Astrocyte (in vitro differentiated cells and primary cell): ENCODE results near the gene TRNAU1AP. TPM values are rescaled to one million over a fixed set of nuclear protein-coding genes. Genes with fewer than 3 reads are reported as not detected.
A peak's percentile ranks its signal among the peaks of the same experiment; 100 is the strongest.

Source experiments
- DNase-seq: peaks from one replicate; pipeline ENCODE4 v3.0.0-alpha.2; 2010; ENCODE audit warnings: low read depth
- FAIRE-seq: peaks from 2 replicates; lab custom pipeline; 2011; peaks lifted over from hg19 to GRCh38; lab: Jason Lieb, UNC
- H2AFZ ChIP-seq: 2 replicates; pipeline ENCODE4 v1.6.0; 2012; ENCODE audit warnings: low read depth, low read length, inconsistent platforms
- H3K27ac ChIP-seq: 2 replicates; pipeline ENCODE4 v1.5.1; 2011; ENCODE audit warnings: low read depth, low read length, inconsistent platforms
- H3K27me3 ChIP-seq: 2 replicates; pipeline ENCODE4 v1.6.0; 2011; ENCODE audit warnings: low read length, inconsistent platforms; ENCODE audit not compliant: insufficient read depth
- H3K36me3 ChIP-seq: 2 replicates; pipeline ENCODE4 v1.5.1; 2011; ENCODE audit warnings: low read length, inconsistent platforms; ENCODE audit not compliant: insufficient read depth
- H3K4me1 ChIP-seq: 2 replicates; pipeline ENCODE4 v1.5.1; 2011; ENCODE audit warnings: low read length, inconsistent platforms; ENCODE audit not compliant: insufficient read depth
- H3K4me2 ChIP-seq: 2 replicates; pipeline ENCODE4 v1.6.0; 2012; ENCODE audit warnings: low read length, inconsistent platforms
- H3K4me3 ChIP-seq: 2 replicates; pipeline ENCODE4 v1.5.1; 2011; ENCODE audit warnings: low read depth, mild to moderate bottlenecking, low read length, inconsistent platforms; ENCODE audit not compliant: insufficient read depth
- H3K79me2 ChIP-seq: 2 replicates; pipeline ENCODE4 v1.6.0; 2012; ENCODE audit warnings: mild to moderate bottlenecking, low read length, inconsistent platforms; ENCODE audit not compliant: insufficient read depth
- H3K9ac ChIP-seq: 2 replicates; pipeline ENCODE4 v1.6.0; 2012; ENCODE audit warnings: mild to moderate bottlenecking, low read length, inconsistent platforms
- H3K9me3 ChIP-seq: 2 replicates; pipeline ENCODE4 v1.5.1; 2012; ENCODE audit warnings: low read depth, mild to moderate bottlenecking, low read length, inconsistent platforms; ENCODE audit not compliant: insufficient read depth
- H4K20me1 ChIP-seq: 2 replicates; pipeline ENCODE4 v1.6.0; 2012; ENCODE audit warnings: low read length, inconsistent platforms; ENCODE audit not compliant: insufficient read depth
- H3K27ac Mint-ChIP-seq: one replicate; pipeline ENCODE4 v1.8.0; 2021; ENCODE audit warnings: mild to moderate bottlenecking, mixed read lengths; ENCODE audit not compliant: unreplicated experiment
- H3K27me3 Mint-ChIP-seq: one replicate; pipeline ENCODE4 v1.8.0; 2021; ENCODE audit warnings: low read depth, mixed read lengths; ENCODE audit not compliant: unreplicated experiment
- H3K36me3 Mint-ChIP-seq: one replicate; pipeline ENCODE4 v1.8.0; 2021; ENCODE audit warnings: low read depth, mixed read lengths; ENCODE audit not compliant: unreplicated experiment
- H3K4me1 Mint-ChIP-seq: one replicate; pipeline ENCODE4 v1.8.0; 2021; ENCODE audit warnings: low read depth, mixed read lengths; ENCODE audit not compliant: unreplicated experiment
- H3K4me3 Mint-ChIP-seq: one replicate; pipeline ENCODE4 v1.8.0; 2021; ENCODE audit warnings: mild to moderate bottlenecking, moderate library complexity, mixed read lengths; ENCODE audit not compliant: unreplicated experiment
- H3K9me3 Mint-ChIP-seq: one replicate; pipeline ENCODE4 v1.8.0; 2021; ENCODE audit warnings: mild to moderate bottlenecking, mixed read lengths; ENCODE audit not compliant: unreplicated experiment
- CTCF ChIP-seq: IDR thresholded peaks from 2 replicates; pipeline ENCODE4 v1.5.1; 2011; ENCODE audit warnings: low read depth, mild to moderate bottlenecking, inconsistent platforms, low read length, moderate library complexity; ENCODE audit not compliant: insufficient read depth
- EZH2 ChIP-seq: IDR thresholded peaks from 2 replicates; pipeline ENCODE4 v1.6.1; 2012; ENCODE audit warnings: mild to moderate bottlenecking, low read length, inconsistent platforms; ENCODE audit not compliant: insufficient read depth
- total RNA-seq: library from RNA; stranded (reverse); gene quantifications from 2 replicates; pipeline ENCODE4 v1.2.1, GENCODE V29; 2021

TRNAU1AP gene
- total RNA-seq, 1 donor from 2014 or later: 21.7 TPM

DNA sequence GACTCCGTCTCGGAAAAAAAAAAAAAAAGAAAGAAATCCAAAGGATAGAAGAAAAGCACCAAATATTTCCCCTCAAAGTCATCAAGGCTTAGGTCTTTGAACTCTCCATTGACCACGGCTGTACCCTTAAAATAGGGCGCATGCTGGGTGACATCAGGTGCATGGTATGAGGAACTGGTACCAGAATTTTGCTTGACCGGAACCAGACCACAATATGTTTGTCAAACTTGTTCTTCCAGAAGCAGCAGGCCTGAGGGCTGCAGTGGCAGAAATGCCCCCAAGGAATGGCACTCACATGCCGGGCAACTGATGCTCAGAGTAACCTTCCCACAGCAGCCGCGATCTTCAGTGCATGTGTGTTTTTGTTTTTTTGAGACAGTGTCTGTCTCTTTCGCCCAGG lies 26.0 kb upstream of the TRNAU1AP start:
- no peaks in the 10 kb centered on the region for H3K4me1 ChIP-seq
- H3K79me2 ChIP-seq: peaks cover 70% of the 10 kb centered on the region
- H3K4me2 ChIP-seq: peak overlapping the region; percentile 25
- Mint-ChIP-seq H3K27me3 (no peaks in the 10 kb centered on the region), H3K36me3 (peaks cover 12% of the 10 kb centered on the region), H3K4me3 (peak overlapping the region; percentile 40), H3K4me1 (peaks cover 3% of the 10 kb centered on the region), H3K9me3 (no peaks in the 10 kb centered on the region), H3K27ac (no peak overlapping the region)
- DNase-seq: peak; percentile 36
- H3K27ac ChIP-seq: peak overlapping the region; percentile 32
- H3K9ac ChIP-seq: peak overlapping the region; percentile 17
- no peaks in the 10 kb centered on the region for H3K27me3 ChIP-seq
- H4K20me1 ChIP-seq: peaks cover 29% of the 10 kb centered on the region
- peaks cover 10% of the 10 kb centered on the region for H3K36me3 ChIP-seq
- H3K9me3 ChIP-seq: no peaks in the 10 kb centered on the region
- FAIRE-seq: no peak
- TF ChIP-seq CTCF: no peak
- TF ChIP-seq EZH2: no peak
- no peak overlapping the region for H3K4me3 ChIP-seq
- no peak overlapping the region for H2AFZ ChIP-seq

- Mint-ChIP-seq H3K4me1 (peaks cover 3% of the 10 kb centered on the region), H3K27me3 (no peaks in the 10 kb centered on the region), H3K27ac (no peak overlapping the region), H3K4me3 (no peak overlapping the region), H3K9me3 (no peaks in the 10 kb centered on the region), H3K36me3 (peaks cover 16% of the 10 kb centered on the region)
- TF ChIP-seq CTCF (no peak), EZH2 (no peak)
- peaks cover 39% of the 10 kb centered on the region for H3K79me2 ChIP-seq
- no peak overlapping the region for H3K4me2 ChIP-seq
- no peak overlapping the region for H3K9ac ChIP-seq
- no peaks in the 10 kb centered on the region for H3K4me1 ChIP-seq
- DNase-seq (no peak), FAIRE-seq (no peak)
- H3K9me3 ChIP-seq: no peaks in the 10 kb centered on the region
- H3K27me3 ChIP-seq: no peaks in the 10 kb centered on the region
- peaks cover 12% of the 10 kb centered on the region for H4K20me1 ChIP-seq
- no peak overlapping the region for H3K27ac ChIP-seq
- no peak overlapping the region for H3K4me3 ChIP-seq
- H2AFZ ChIP-seq: no peak overlapping the region
- H3K36me3 ChIP-seq: peaks cover 16% of the 10 kb centered on the region
These were observed 22.4 kb upstream of the TRNAU1AP start for GRCh38 chr1:28530456-28530855.

DNA sequence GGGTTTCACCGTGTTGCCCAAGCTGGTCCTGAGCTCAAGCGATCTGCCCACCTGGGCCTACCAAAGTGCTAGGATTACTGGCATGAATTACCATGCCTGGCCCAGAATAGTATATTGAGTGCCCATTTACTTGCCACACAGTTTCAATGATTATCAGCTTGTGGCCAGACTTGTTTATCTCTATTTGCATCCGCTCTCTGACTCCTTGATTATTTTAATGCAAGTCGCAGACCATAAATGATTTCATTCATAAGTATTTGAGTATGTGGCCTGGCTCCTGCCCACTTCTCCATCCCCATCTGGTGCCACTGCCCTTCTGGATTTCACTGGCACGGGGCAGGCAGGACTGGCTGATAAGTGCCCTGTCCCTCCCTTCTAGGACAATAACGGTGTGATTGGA lies 18.2 kb upstream of the TRNAU1AP start:
- no peak overlapping the region for H3K4me3 ChIP-seq
- Mint-ChIP-seq H3K4me1 (no peaks in the 10 kb centered on the region), H3K4me3 (no peak overlapping the region), H3K27me3 (no peaks in the 10 kb centered on the region), H3K9me3 (no peaks in the 10 kb centered on the region), H3K27ac (no peak overlapping the region), H3K36me3 (peaks cover 24% of the 10 kb centered on the region)
- no peaks in the 10 kb centered on the region for H3K9me3 ChIP-seq
- H3K79me2 ChIP-seq: peaks cover 6% of the 10 kb centered on the region
- no peak overlapping the region for H3K9ac ChIP-seq
- H3K4me1 ChIP-seq: no peaks in the 10 kb centered on the region
- H4K20me1 ChIP-seq: peaks cover 3% of the 10 kb centered on the region
- TF ChIP-seq CTCF (no peak), EZH2 (no peak)
- peaks cover 25% of the 10 kb centered on the region for H3K36me3 ChIP-seq
- H2AFZ ChIP-seq: no peak overlapping the region
- H3K27ac ChIP-seq: no peak overlapping the region
- no peaks in the 10 kb centered on the region for H3K27me3 ChIP-seq
- FAIRE-seq (no peak), DNase-seq (no peak)
- no peak overlapping the region for H3K4me2 ChIP-seq
